Measurements from ENCODE around the gene ITGB2.

DNA sequence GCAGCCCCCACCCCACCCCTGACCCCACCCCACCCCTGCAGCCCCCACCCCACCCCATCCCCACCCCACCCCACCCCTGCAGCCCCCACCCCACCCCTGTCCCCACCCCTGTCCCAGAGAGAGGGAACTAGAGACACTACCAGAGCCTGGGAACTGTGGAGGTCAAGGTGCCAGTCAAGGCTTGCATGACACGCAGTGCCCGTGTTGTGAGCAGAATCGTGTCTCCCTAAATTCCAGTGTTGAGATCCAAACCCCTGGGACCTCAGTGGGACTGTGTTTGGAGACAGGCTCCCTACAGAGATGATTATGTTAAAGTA lies 84.4 kb downstream of the ITGB2 start:
- TF ChIP-seq, protein P1, sequence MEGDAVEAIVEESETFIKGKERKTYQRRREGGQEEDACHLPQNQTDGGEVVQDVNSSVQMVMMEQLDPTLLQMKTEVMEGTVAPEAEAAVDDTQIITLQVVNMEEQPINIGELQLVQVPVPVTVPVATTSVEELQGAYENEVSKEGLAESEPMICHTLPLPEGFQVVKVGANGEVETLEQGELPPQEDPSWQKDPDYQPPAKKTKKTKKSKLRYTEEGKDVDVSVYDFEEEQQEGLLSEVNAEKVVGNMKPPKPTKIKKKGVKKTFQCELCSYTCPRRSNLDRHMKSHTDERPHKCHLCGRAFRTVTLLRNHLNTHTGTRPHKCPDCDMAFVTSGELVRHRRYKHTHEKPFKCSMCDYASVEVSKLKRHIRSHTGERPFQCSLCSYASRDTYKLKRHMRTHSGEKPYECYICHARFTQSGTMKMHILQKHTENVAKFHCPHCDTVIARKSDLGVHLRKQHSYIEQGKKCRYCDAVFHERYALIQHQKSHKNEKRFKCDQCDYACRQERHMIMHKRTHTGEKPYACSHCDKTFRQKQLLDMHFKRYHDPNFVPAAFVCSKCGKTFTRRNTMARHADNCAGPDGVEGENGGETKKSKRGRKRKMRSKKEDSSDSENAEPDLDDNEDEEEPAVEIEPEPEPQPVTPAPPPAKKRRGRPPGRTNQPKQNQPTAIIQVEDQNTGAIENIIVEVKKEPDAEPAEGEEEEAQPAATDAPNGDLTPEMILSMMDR (IDR thresholded peaks at IDR 0.05; ENCODE audit: low read depth, low read length) = no peak
- no peak for TF ChIP-seq EZH2phosphoT487 (IDR thresholded peaks at IDR 0.05; ENCODE audit: low read depth)

Measured in OCI-LY3 (cell line).